ENCODE data around the gene ZNF511. TPM values are rescaled to one million over a fixed set of nuclear protein-coding genes. Genes with fewer than 3 reads are reported as not detected.

Gene ZNF511
- total RNA-seq, 6 experiments from 2014 or later: 45.7 to 62.0 (median 52.7) TPM

GRCh38 chr10:133334503-133335245 lies 26.0 kb downstream of the ZNF511 start:
- no peak for DNase-seq
- Mint-ChIP-seq H3K36me3 (ENCODE audit: low read depth) (no peaks in the 10 kb centered on the region), H3K27ac (no peak overlapping the region), H3K27me3 (ENCODE audit: insufficient read depth) (peaks cover 34% of the 10 kb centered on the region), H3K9me3 (no peaks in the 10 kb centered on the region), H3K4me1 (ENCODE audit: low read depth) (peaks cover 4% of the 10 kb centered on the region; the same call in 1 of the 2 replicates), H3K4me3 (peak overlapping the region; percentile 55)
- no peak for TF ChIP-seq CTCF (IDR thresholded peaks at IDR 0.05)

GRCh38 chr10:133335246-133336117 lies 26.8 kb downstream of the ZNF511 start:
- H3K4me3 Mint-ChIP-seq: no peak overlapping the region; the same call in 1 of the 2 replicates
- DNase-seq: peak; percentile 52
- H3K27ac Mint-ChIP-seq: no peak overlapping the region
- no peaks in the 10 kb centered on the region for H3K36me3 Mint-ChIP-seq (ENCODE audit: low read depth)
- H3K4me1 Mint-ChIP-seq (ENCODE audit: low read depth): no peaks in the 10 kb centered on the region
- no peak; the same call in 1 of the 2 replicates for TF ChIP-seq CTCF (IDR thresholded peaks at IDR 0.05)
- H3K9me3 Mint-ChIP-seq: no peaks in the 10 kb centered on the region
- H3K27me3 Mint-ChIP-seq (ENCODE audit: insufficient read depth): peaks cover 35% of the 10 kb centered on the region

GRCh38 chr10:133336118-133336576 lies 27.4 kb downstream of the ZNF511 start:
- Mint-ChIP-seq H3K27me3 (ENCODE audit: insufficient read depth) (peaks cover 38% of the 10 kb centered on the region), H3K4me1 (ENCODE audit: low read depth) (no peaks in the 10 kb centered on the region), H3K9me3 (no peaks in the 10 kb centered on the region), H3K27ac (no peak overlapping the region), H3K36me3 (ENCODE audit: low read depth) (no peaks in the 10 kb centered on the region), H3K4me3 (no peak overlapping the region)
- no peak for TF ChIP-seq CTCF (IDR thresholded peaks at IDR 0.05)
- no peak for DNase-seq

GRCh38 chr10:133336577-133337369 lies 28.1 kb downstream of the ZNF511 start, which contains the start of gene CALY:
TSS of gene CALY (minus strand) at chr10:133336896. CDS start at chr10:133328989, 7,907 bp downstream.
- Mint-ChIP-seq H3K27ac (no peak within 1 kb of the TSS), H3K4me1 (ENCODE audit: low read depth) (no peaks in the 10 kb centered on the region), H3K36me3 (ENCODE audit: low read depth) (no peaks in the 10 kb centered on the region), H3K27me3 (ENCODE audit: insufficient read depth) (peaks cover 35% of the 10 kb centered on the region), H3K4me3 (no peak within 1 kb of the TSS), H3K9me3 (no peaks in the 10 kb centered on the region)
- DNase-seq: no peak
- no peak for TF ChIP-seq CTCF (IDR thresholded peaks at IDR 0.05)

GRCh38 chr10:133337370-133337725 lies 28.6 kb downstream of the ZNF511 start:
- no peaks in the 10 kb centered on the region for H3K9me3 Mint-ChIP-seq
- DNase-seq: no peak
- TF ChIP-seq CTCF (IDR thresholded peaks at IDR 0.05): no peak
- no peak overlapping the region for H3K4me3 Mint-ChIP-seq
- H3K27me3 Mint-ChIP-seq (ENCODE audit: insufficient read depth): peaks cover 30% of the 10 kb centered on the region
- no peaks in the 10 kb centered on the region for H3K36me3 Mint-ChIP-seq (ENCODE audit: low read depth)
- H3K27ac Mint-ChIP-seq: no peak overlapping the region
- no peaks in the 10 kb centered on the region for H3K4me1 Mint-ChIP-seq (ENCODE audit: low read depth)

Data from HFFc6 (cell line).